HG02840 (cell line): ENCODE measurements around the gene CFHR1.
A peak's percentile ranks its signal among the peaks of the same experiment; 100 is the strongest.
"Not testable (repeated sequence)": the region's sequence is repeated elsewhere in the genome, so short reads cannot be mapped to it uniquely, and the experiment has no call there.

ENCODE experiments used
- ATAC-seq: cut with Tn5 transposase; IDR thresholded peaks from one replicate; pipeline ENCODE4 v1.9.1; 2021; ENCODE audit warnings: mild to moderate bottlenecking, moderate library complexity, moderate number of reproducible peaks; ENCODE audit not compliant: unreplicated experiment, low FRiP score

Gene CFHR1

GRCh38 chr1:196819531-196819930 lies at the start of gene CFHR1:
Gene CFHR1 (plus strand): TSS chr1:196819731. CDS start chr1:196819845, 114 bp downstream.
- ATAC-seq: not testable (repeated sequence)

GRCh38 chr1:196769823-196770222 lies 49.7 kb upstream of the CFHR1 start:
- ATAC-seq: not testable (repeated sequence)

- ATAC-seq: no peak
Observed at GRCh38 chr1:196773713-196774112, 45.8 kb upstream of the CFHR1 start.

- no peak for ATAC-seq
Observed at GRCh38 chr1:196774175-196774574, 45.4 kb upstream of the CFHR1 start.

GRCh38 chr1:196774603-196775002 lies 44.9 kb upstream of the CFHR1 start, which contains the start of gene CFHR3:
Gene CFHR3 (plus strand): TSS chr1:196774840. CDS start chr1:196774887, 47 bp downstream.
- ATAC-seq: no peak

- no peak for ATAC-seq
Observed at GRCh38 chr1:196777603-196778002, 41.9 kb upstream of the CFHR1 start.

GRCh38 chr1:196779093-196779492 lies 40.4 kb upstream of the CFHR1 start:
- no peak for ATAC-seq

GRCh38 chr1:196791252-196791651 lies 28.3 kb upstream of the CFHR1 start:
- not testable (repeated sequence) for ATAC-seq

GRCh38 chr1:196794103-196794502 lies 25.4 kb upstream of the CFHR1 start:
- ATAC-seq: not testable (repeated sequence)

- no peak for ATAC-seq
Observed at GRCh38 chr1:196797891-196798290, 21.6 kb upstream of the CFHR1 start.

- ATAC-seq: not testable (repeated sequence)
Observed at GRCh38 chr1:196801920-196802319, 17.6 kb upstream of the CFHR1 start.

- no peak for ATAC-seq
Observed at GRCh38 chr1:196808529-196809235, 10.8 kb upstream of the CFHR1 start.

- not testable (repeated sequence) for ATAC-seq
Observed at GRCh38 chr1:196817442-196817841, 2.1 kb upstream of the CFHR1 start.

GRCh38 chr1:196827860-196828259 lies 8.3 kb downstream of the CFHR1 start:
- ATAC-seq: peak; percentile 87

GRCh38 chr1:196849613-196850492 lies 30.3 kb downstream of the CFHR1 start:
- ATAC-seq: not testable (repeated sequence)

- ATAC-seq: no peak
Observed at GRCh38 chr1:196856053-196856452, 36.5 kb downstream of the CFHR1 start.

GRCh38 chr1:196857188-196857587 lies 37.7 kb downstream of the CFHR1 start:
- ATAC-seq: no peak

- ATAC-seq: no peak
Observed at GRCh38 chr1:196858811-196859210, 39.3 kb downstream of the CFHR1 start.

GRCh38 chr1:196860323-196860884 lies 40.9 kb downstream of the CFHR1 start:
- no peak for ATAC-seq

- no peak for ATAC-seq
Observed at GRCh38 chr1:196861429-196861828, 41.9 kb downstream of the CFHR1 start.

- ATAC-seq: no peak
Observed at GRCh38 chr1:196866974-196867373, 47.4 kb downstream of the CFHR1 start.
